H1 (cell line): Measurements from ENCODE around the gene DRGX. TPM values are rescaled to one million over a fixed set of nuclear protein-coding genes. Genes with fewer than 3 reads are reported as not detected.

Source experiments
- CTCF ChIA-PET: fragments of 300-600 bp; sonication (Branson Sonifier 250); formaldehyde crosslinking; loops from one replicate; lab custom pipeline; 2021; ENCODE audit not compliant: partially characterized antibody; lab: Charles Lee
- POLR2A ChIA-PET: fragments of 300-600 bp; sonication (Branson Sonifier 250); formaldehyde crosslinking; loops from one replicate; lab custom pipeline; 2021; ENCODE audit warnings: inconsistent platforms; ENCODE audit not compliant: partially characterized antibody; lab: Charles Lee
- DNase-seq, 2 experiments: peaks; one replicate each; pipeline versions ENCODE4 v3.0.0 to v3.0.0-alpha.2; 2010 to 2022; ENCODE audit warnings: low spot score in 2 of 2, low read depth in 1 of 2, mixed read lengths in 1 of 2
- FAIRE-seq: peaks from 2 replicates; lab custom pipeline; 2011; peaks lifted over from hg19 to GRCh38; lab: Jason Lieb, UNC
- H2AFZ ChIP-seq: 2 replicates; pipeline ENCODE4 v1.8.1; 2012; ENCODE audit warnings: low read length, inconsistent platforms
- H2AK5ac ChIP-seq: 2 replicates; pipeline ENCODE4 v1.6.1; 2013; ENCODE audit warnings: low read depth, low read length
- H2BK120ac ChIP-seq: replicated peaks from 2 replicates; pipeline ENCODE3; 2013; ENCODE audit warnings: low read depth, low read length, inconsistent platforms
- H2BK12ac ChIP-seq: 2 replicates; pipeline ENCODE4 v1.6.1; 2013; ENCODE audit warnings: low read depth, low read length
- H2BK15ac ChIP-seq: 2 replicates; pipeline ENCODE4 v1.6.1; 2013; ENCODE audit warnings: low read length
- H2BK20ac ChIP-seq: 2 replicates; pipeline ENCODE4 v1.6.1; 2013; ENCODE audit warnings: low read length
- H2BK5ac ChIP-seq: 2 replicates; pipeline ENCODE4 v1.6.1; 2013; ENCODE audit warnings: low read depth, low read length
- H3K14ac ChIP-seq: 2 replicates; pipeline ENCODE4 v1.6.1; 2013; ENCODE audit warnings: inconsistent platforms; ENCODE audit not compliant: insufficient read length
- H3K18ac ChIP-seq: 2 replicates; pipeline ENCODE4 v1.6.1; 2013; ENCODE audit warnings: low read length; ENCODE audit errors: extremely low read depth
- H3K23ac ChIP-seq: 2 replicates; pipeline ENCODE4 v1.6.1; 2013; ENCODE audit warnings: inconsistent platforms; ENCODE audit not compliant: insufficient read length
- H3K23me2 ChIP-seq: 2 replicates; pipeline ENCODE4 v1.6.1; 2013; ENCODE audit warnings: low read depth, low read length
- H3K27ac ChIP-seq: 2 replicates; pipeline ENCODE4 v1.6.1; 2011; ENCODE audit warnings: low read depth, low read length, inconsistent platforms
- H3K27me3 ChIP-seq, 4 experiments: replicated peaks in 1 of 4; 1 replicate in 1 of 4; 2 replicates in 3 of 4; pipeline versions ENCODE4 v1.6.1 to v1.8.1; 2011 to 2013; ENCODE audit warnings: low read length in 3 of 4, mild to moderate bottlenecking in 3 of 4, inconsistent platforms in 2 of 4, mixed read lengths in 2 of 4, moderate library complexity in 1 of 4; ENCODE audit not compliant: control insufficient read depth in 3 of 4, insufficient read depth in 3 of 4; ENCODE audit errors: extremely low read depth in 1 of 4
- H3K36me3 ChIP-seq, 4 experiments: 2 replicates each; pipeline versions ENCODE4 v1.6.1 to v1.8.1; 2011 to 2013; ENCODE audit warnings: mild to moderate bottlenecking in 4 of 4, low read length in 3 of 4, moderate library complexity in 2 of 4, control low read depth in 1 of 4, inconsistent platforms in 1 of 4; ENCODE audit not compliant: insufficient read depth in 4 of 4, control insufficient read depth in 2 of 4
- H3K4ac ChIP-seq: replicated peaks from 2 replicates; pipeline ENCODE3; 2013; ENCODE audit warnings: low read length, low read depth, mixed read lengths, inconsistent platforms; ENCODE audit not compliant: insufficient read length
- H3K4me1 ChIP-seq, 4 experiments: replicated peaks in 1 of 4; 1 replicate in 1 of 4; 2 replicates in 3 of 4; pipeline versions ENCODE4 v1.6.1 to v1.8.1; 2011 to 2013; ENCODE audit warnings: low read length in 3 of 4, inconsistent platforms in 2 of 4, mixed read lengths in 1 of 4; ENCODE audit not compliant: insufficient read depth in 4 of 4, control insufficient read depth in 3 of 4
- H3K4me2 ChIP-seq, 2 experiments: 2 replicates each; pipeline versions ENCODE4 v1.6.1 to v1.8.1; 2011 to 2013; ENCODE audit warnings: low read depth in 2 of 2, low read length in 2 of 2, control low read depth in 1 of 2, inconsistent platforms in 1 of 2, mild to moderate bottlenecking in 1 of 2; ENCODE audit not compliant: insufficient read depth in 1 of 2
- H3K4me3 ChIP-seq, 4 experiments: fragments of 200-600, 300-600 bp in 1 of 4; sonication (generic), shearing (Covaris generic), sonication (Bioruptor Twin) in 1 of 4; 2 replicates each; pipeline versions ENCODE4 v1.5.1 to v1.8.1; 2011 to 2016; ENCODE audit warnings: low read length in 4 of 4, low read depth in 3 of 4, control low read depth in 2 of 4, inconsistent platforms in 2 of 4, mild to moderate bottlenecking in 2 of 4, mixed read lengths in 1 of 4, moderate library complexity in 1 of 4; ENCODE audit not compliant: insufficient read depth in 2 of 4; ENCODE audit errors: extremely low read depth in 1 of 4
- H3K56ac ChIP-seq: replicated peaks from 2 replicates; pipeline ENCODE3; 2013; ENCODE audit warnings: low read depth, mild to moderate bottlenecking, mixed read lengths, low read length, inconsistent platforms; ENCODE audit not compliant: insufficient read length
- H3K79me1 ChIP-seq: 2 replicates; pipeline ENCODE4 v1.6.1; 2013; ENCODE audit warnings: low read depth, low read length, control low read depth
- H3K79me2 ChIP-seq, 2 experiments: 2 replicates each; pipeline versions ENCODE4 v1.6.1 to v1.8.1; 2012 to 2013; ENCODE audit warnings: low read length in 2 of 2, mild to moderate bottlenecking in 2 of 2, inconsistent platforms in 1 of 2; ENCODE audit not compliant: insufficient read depth in 2 of 2, control insufficient read depth in 1 of 2
- H3K9ac ChIP-seq, 4 experiments: replicated peaks in 1 of 4; 1 replicate in 1 of 4; 2 replicates in 3 of 4; pipeline versions ENCODE4 v1.6.1 to v1.8.1; 2011 to 2013; ENCODE audit warnings: low read depth in 3 of 4, low read length in 3 of 4, control low read depth in 2 of 4, mild to moderate bottlenecking in 2 of 4, moderate library complexity in 2 of 4, inconsistent platforms in 1 of 4; ENCODE audit errors: extremely low read depth in 1 of 4
- H3K9me3 ChIP-seq, 2 experiments: 2 replicates each; pipeline versions ENCODE4 v1.6.1 to v1.8.1; 2012 to 2013; ENCODE audit warnings: mild to moderate bottlenecking in 2 of 2, moderate library complexity in 2 of 2, control low read depth in 1 of 2, inconsistent platforms in 1 of 2, low read depth in 1 of 2, low read length in 1 of 2, mixed read lengths in 1 of 2; ENCODE audit not compliant: insufficient read depth in 2 of 2
- H4K20me1 ChIP-seq, 2 experiments: replicated peaks in 1 of 2; 2 replicates each; pipeline versions ENCODE3 to v1.8.1; 2011 to 2013; ENCODE audit warnings: inconsistent platforms in 2 of 2, low read length in 2 of 2, mild to moderate bottlenecking in 1 of 2; ENCODE audit not compliant: insufficient read depth in 2 of 2, control insufficient read depth in 1 of 2
- H4K5ac ChIP-seq: 2 replicates; pipeline ENCODE4 v1.6.1; 2013; ENCODE audit warnings: low read length, low read depth, mixed read lengths, inconsistent platforms; ENCODE audit not compliant: insufficient read length
- H4K8ac ChIP-seq: 2 replicates; pipeline ENCODE4 v1.8.0; 2013; ENCODE audit warnings: mild to moderate bottlenecking, moderate library complexity, low read length, inconsistent platforms; ENCODE audit not compliant: insufficient read depth; ENCODE audit errors: extremely low read depth
- H4K91ac ChIP-seq: replicated peaks from 2 replicates; pipeline ENCODE3; 2013; ENCODE audit warnings: low read length, mixed read lengths, inconsistent platforms; ENCODE audit not compliant: insufficient read length
- CBX5 ChIP-seq: fragments of 300-800, 300-1000 bp; sonication (generic); IDR thresholded peaks from 2 replicates; pipeline ENCODE4 v1.7.1; 2016; ENCODE audit warnings: antibody characterized with exemption, low read length, low read depth
- E2F6 ChIP-seq: IDR thresholded peaks from 2 replicates; pipeline ENCODE4 v1.6.1; 2012; ENCODE audit warnings: inconsistent platforms
- NRF1 ChIP-seq: IDR thresholded peaks from 2 replicates; pipeline ENCODE4 v1.6.1; 2011; ENCODE audit warnings: mild to moderate bottlenecking, low read depth, low read length, improper control_type of control experiment
- POLR2AphosphoS5 ChIP-seq: IDR thresholded peaks from 2 replicates; pipeline ENCODE4 v1.6.1; 2011; ENCODE audit warnings: low read depth, low read length
- USF2 ChIP-seq: IDR thresholded peaks from 2 replicates; pipeline ENCODE4 v1.6.1; 2011; ENCODE audit warnings: low read length, improper control_type of control experiment
- WGBS, 2 experiments: shearing (Covaris generic) in 1 of 2; methylation state at CpG; one replicate each; pipeline versions ENCODE4 v1.1.6 to v1.1.7; 2013 to 2015; ENCODE audit warnings: low lambda C conversion rate in 2 of 2, mixed read lengths in 2 of 2, inconsistent platforms in 1 of 2, low coverage in 1 of 2, missing lambda C conversion rate in 1 of 2; ENCODE audit not compliant: insufficient replicate concordance in 2 of 2, insufficient coverage in 1 of 2, insufficient read length in 1 of 2; ENCODE audit errors: extremely low coverage in 1 of 2, missing lambda C conversion rate in 1 of 2; 5-methylcytosine and 5-hydroxymethylcytosine counted together
- polyA plus RNA-seq, 7 experiments: library from polyadenylated mRNA; depleted of rRNA in 3 of 7; stranded (reverse) in 5 of 7; unstranded in 2 of 7; fragments of >200 nt in 5 of 7; fragments of 200-250 nt in 2 of 7; gene quantifications; 1 replicate in 5 of 7; 2 replicates in 1 of 7; 4 replicates in 1 of 7; pipeline versions ENCODE4 v1.2.1 to v1.2.3, GENCODE V29; 2011 to 2013; ENCODE audit warnings: missing spikeins in 2 of 7, mixed read lengths in 2 of 7
- total RNA-seq: library from RNA; stranded (reverse); fragmentation: NEBNext Ultra II Directional; extraction: Animal tissue kit (Norgen Biotek cat#: 25700); gene quantifications from 2 replicates; pipeline ENCODE4 v1.2.1, GENCODE V29; 2021

The DRGX gene
- total and polyA plus RNA-seq, 2 of the 8 experiments (the other 6 are each of a cell fraction or from before 2014, with no cell fraction given), result not detected

GRCh38 chr10:49325916-49326783 lies 69.7 kb downstream of the DRGX start:
- Histone ChIP-seq H3K9me3 (no peaks in the 10 kb centered on the region), H3K79me2 (no peaks in the 10 kb centered on the region), H3K4ac (no peak overlapping the region), H3K23me2 (no peaks in the 10 kb centered on the region; the same call in 1 of the 2 replicates), H3K36me3 (no peaks in the 10 kb centered on the region), H4K5ac (no peak overlapping the region), H3K27ac (no peak overlapping the region), H2BK12ac (no peak overlapping the region), H2BK5ac (no peak overlapping the region), H3K4me1 (peaks cover 0 to 2% (median 0%) of the 10 kb centered on the region in 4 experiments; a peak in 1 of 7 replicates), H3K9ac (no peak overlapping the region), H3K27me3 (no peaks in the 10 kb centered on the region; a peak in 1 of 7 replicates), H3K56ac (no peak overlapping the region), H2BK20ac (no peak overlapping the region), H2AK5ac (no peak overlapping the region), H2BK15ac (no peak overlapping the region), H2BK120ac (no peak overlapping the region), H4K91ac (no peak overlapping the region), H3K18ac (no peak overlapping the region), H4K8ac (no peak overlapping the region), H2AFZ (no peak overlapping the region), H3K14ac (no peak overlapping the region), H3K79me1 (no peaks in the 10 kb centered on the region), H4K20me1 (no peaks in the 10 kb centered on the region), H3K23ac (no peak overlapping the region), H3K4me3 (no peak overlapping the region), H3K4me2 (no peak overlapping the region)
- CTCF ChIA-PET, result interaction anchor here (0.6 to 4.4 kb wide), 13 partner anchors 10 to 193 kb away, joined by 3 to 22 read pairs (median 6); no protein-coding TSS in a partner anchor
- WGBS, 2 experiments, result 94% methylated on average over 32 of the region's 48 CpGs; no CpG with 5 or more reads in 1 of the 2 experiments
- POLR2A ChIA-PET, result no interaction called here
- TF ChIP-seq USF2, result no peak
- no peak for TF ChIP-seq E2F6
- no peak for TF ChIP-seq NRF1
- TF ChIP-seq CBX5, result no peak
- no peak for TF ChIP-seq POLR2AphosphoS5
- DNase-seq, result peak in 1 of 2 experiments; percentile 35
- no peak for FAIRE-seq
